Measurements from ENCODE around the gene CREB5.
"Not testable (repeated sequence)": the region's sequence is repeated elsewhere in the genome, so short reads cannot be mapped to it uniquely, and the experiment has no call there.

Gene CREB5

GRCh38 chr7:28531291-28531690, 119.0 kb downstream of the CREB5 start:
- in situ Hi-C loops (cut with MboI; ENCODE audit: low pct_unique_long_range_greater_than_20kb, low sequenced_read_pairs): no loop called here

GRCh38 chr7:28532181-28532580, 119.9 kb downstream of the CREB5 start:
- in situ Hi-C loops (cut with MboI; ENCODE audit: low pct_unique_long_range_greater_than_20kb, low sequenced_read_pairs): no loop called here
- no peak for DNase-seq

More at GRCh38 chr7:28531291-28531690, 119.0 kb downstream of the CREB5 start:
- no peak for DNase-seq

- DNase-seq: no peak
- in situ Hi-C loops (cut with MboI; ENCODE audit: low pct_unique_long_range_greater_than_20kb, low sequenced_read_pairs): no loop called here
Observed at GRCh38 chr7:28533267-28533666, 120.9 kb downstream of the CREB5 start.

- in situ Hi-C loops (cut with MboI; ENCODE audit: low pct_unique_long_range_greater_than_20kb, low sequenced_read_pairs): no loop called here
- no peak for DNase-seq
Observed at GRCh38 chr7:28533731-28534531, 121.6 kb downstream of the CREB5 start.

GRCh38 chr7:28536259-28536658, 123.9 kb downstream of the CREB5 start:
- no peak for DNase-seq
- in situ Hi-C loops (cut with MboI; ENCODE audit: low pct_unique_long_range_greater_than_20kb, low sequenced_read_pairs): no loop called here

GRCh38 chr7:28539289-28539981, 127.1 kb downstream of the CREB5 start:
- DNase-seq: no peak
- in situ Hi-C loops (cut with MboI; ENCODE audit: low pct_unique_long_range_greater_than_20kb, low sequenced_read_pairs): no loop called here

- DNase-seq: no peak
- in situ Hi-C loops (cut with MboI; ENCODE audit: low pct_unique_long_range_greater_than_20kb, low sequenced_read_pairs): no loop called here
Observed at GRCh38 chr7:28542410-28542809, 130.1 kb downstream of the CREB5 start.

- in situ Hi-C loops (cut with MboI; ENCODE audit: low pct_unique_long_range_greater_than_20kb, low sequenced_read_pairs): no loop called here
Observed at GRCh38 chr7:28544453-28545117, 132.3 kb downstream of the CREB5 start.

GRCh38 chr7:28546067-28546466, 133.7 kb downstream of the CREB5 start:
- no peak for DNase-seq

More at GRCh38 chr7:28544453-28545117, 132.3 kb downstream of the CREB5 start:
- no peak for DNase-seq

GRCh38 chr7:28547115-28547514, 134.8 kb downstream of the CREB5 start:
- in situ Hi-C loops (cut with MboI; ENCODE audit: low pct_unique_long_range_greater_than_20kb, low sequenced_read_pairs): no loop called here
- no peak for DNase-seq

More at GRCh38 chr7:28546067-28546466, 133.7 kb downstream of the CREB5 start:
- in situ Hi-C loops (cut with MboI; ENCODE audit: low pct_unique_long_range_greater_than_20kb, low sequenced_read_pairs): no loop called here

GRCh38 chr7:28548416-28548815, 136.1 kb downstream of the CREB5 start:
- in situ Hi-C loops (cut with MboI; ENCODE audit: low pct_unique_long_range_greater_than_20kb, low sequenced_read_pairs): no loop called here
- DNase-seq: no peak

GRCh38 chr7:28549998-28550397, 137.7 kb downstream of the CREB5 start:
- no peak for DNase-seq
- in situ Hi-C loops (cut with MboI; ENCODE audit: low pct_unique_long_range_greater_than_20kb, low sequenced_read_pairs): no loop called here

GRCh38 chr7:28550580-28551186, 138.4 kb downstream of the CREB5 start:
- no peak for DNase-seq

GRCh38 chr7:28551331-28551730, 139.0 kb downstream of the CREB5 start:
- DNase-seq: no peak
- in situ Hi-C loops (cut with MboI; ENCODE audit: low pct_unique_long_range_greater_than_20kb, low sequenced_read_pairs): no loop called here

More at GRCh38 chr7:28550580-28551186, 138.4 kb downstream of the CREB5 start:
- in situ Hi-C loops (cut with MboI; ENCODE audit: low pct_unique_long_range_greater_than_20kb, low sequenced_read_pairs): no loop called here

- DNase-seq; in situ Hi-C loops (cut with MboI; ENCODE audit: low pct_unique_long_range_greater_than_20kb, low sequenced_read_pairs): not testable (repeated sequence)
Observed at GRCh38 chr7:28551766-28552165, 139.4 kb downstream of the CREB5 start.

GRCh38 chr7:28554802-28555471, 142.6 kb downstream of the CREB5 start:
- in situ Hi-C loops (cut with MboI; ENCODE audit: low pct_unique_long_range_greater_than_20kb, low sequenced_read_pairs): no loop called here

GRCh38 chr7:28556025-28556424, 143.7 kb downstream of the CREB5 start:
- DNase-seq: no peak
- in situ Hi-C loops (cut with MboI; ENCODE audit: low pct_unique_long_range_greater_than_20kb, low sequenced_read_pairs): no loop called here

More at GRCh38 chr7:28554802-28555471, 142.6 kb downstream of the CREB5 start:
- no peak for DNase-seq

GRCh38 chr7:28556671-28557070, 144.4 kb downstream of the CREB5 start:
- DNase-seq: no peak
- in situ Hi-C loops (cut with MboI; ENCODE audit: low pct_unique_long_range_greater_than_20kb, low sequenced_read_pairs): no loop called here

- DNase-seq: no peak
- in situ Hi-C loops (cut with MboI; ENCODE audit: low pct_unique_long_range_greater_than_20kb, low sequenced_read_pairs): no loop called here
Observed at GRCh38 chr7:28558236-28558635, 145.9 kb downstream of the CREB5 start.
